GM12892 (cell line): ENCODE data around the gene FAM153A.
"Not testable (repeated sequence)": the region's sequence is repeated elsewhere in the genome, so short reads cannot be mapped to it uniquely, and the experiment has no call there.

Experiments used
- DNase-seq: peaks from one replicate; pipeline ENCODE4 v3.0.0; 2011; ENCODE audit not compliant: insufficient read length
- FAIRE-seq: peaks from 2 replicates; lab custom pipeline; 2011; peaks lifted over from hg19 to GRCh38; lab: Jason Lieb, UNC

The FAM153A gene

DNA sequence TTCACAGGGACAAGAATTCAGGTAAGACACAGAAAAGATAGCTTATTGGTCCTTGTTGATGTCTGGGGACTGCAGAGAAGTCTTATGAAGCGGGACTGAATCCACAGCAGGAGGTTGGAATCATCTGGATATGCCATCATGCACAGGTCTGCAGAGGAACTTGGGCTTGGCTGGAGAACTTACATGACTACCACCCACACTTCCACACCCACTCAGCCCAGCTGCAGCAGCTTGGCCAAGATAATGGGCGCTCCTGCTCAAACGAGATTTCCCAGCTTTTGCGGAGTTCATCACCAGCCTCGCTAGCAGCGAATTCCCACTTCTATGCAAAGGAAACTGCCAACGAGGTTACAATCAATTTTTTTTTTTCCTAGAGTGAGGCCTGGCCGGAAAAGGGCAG is 21.7 kb downstream of the FAM153A start:
- not testable (repeated sequence) for DNase-seq, FAIRE-seq

DNA sequence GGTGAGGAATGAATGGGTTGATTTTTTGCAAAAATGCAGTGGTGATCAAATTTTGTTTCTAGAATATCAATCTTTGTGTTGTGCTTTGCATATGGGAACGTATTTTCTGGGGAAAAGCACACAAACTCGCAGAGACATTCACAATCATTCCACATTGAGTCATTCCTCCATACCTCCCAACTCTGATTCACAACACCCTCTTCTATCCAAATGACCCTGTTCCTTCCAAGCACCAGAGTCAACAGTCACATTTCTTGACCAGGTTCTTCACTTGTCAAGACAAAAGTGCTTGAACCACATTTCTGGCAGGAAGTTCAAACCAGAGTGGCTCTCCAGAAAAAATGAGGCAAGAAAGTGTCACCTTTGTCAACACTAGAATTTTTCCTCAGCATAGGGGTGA is 35.3 kb downstream of the FAM153A start:
- not testable (repeated sequence) for DNase-seq

DNA sequence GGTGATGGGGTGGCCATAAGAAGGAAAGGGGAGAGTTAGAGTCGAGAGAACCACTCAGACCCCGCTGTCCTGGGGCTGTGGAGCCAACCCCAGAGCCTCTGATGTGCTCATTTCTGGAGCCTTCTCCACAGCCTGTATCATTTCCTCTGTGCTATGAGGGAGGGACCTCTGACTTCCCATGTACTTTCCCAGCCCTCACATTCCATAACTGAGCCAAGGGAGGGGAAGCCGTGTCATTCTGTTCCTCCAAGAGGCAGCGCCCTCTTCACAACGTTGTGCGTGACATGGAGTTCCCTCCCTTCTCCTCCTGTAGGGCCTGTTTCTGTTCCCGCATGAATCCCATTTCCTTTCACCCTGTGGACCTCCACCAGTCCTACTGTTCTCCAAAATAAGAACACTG is 57.8 kb downstream of the FAM153A start:
- FAIRE-seq: not testable (repeated sequence)

More for the DNA sequence above, 35.3 kb downstream of the FAM153A start:
- not testable (repeated sequence) for FAIRE-seq

DNA sequence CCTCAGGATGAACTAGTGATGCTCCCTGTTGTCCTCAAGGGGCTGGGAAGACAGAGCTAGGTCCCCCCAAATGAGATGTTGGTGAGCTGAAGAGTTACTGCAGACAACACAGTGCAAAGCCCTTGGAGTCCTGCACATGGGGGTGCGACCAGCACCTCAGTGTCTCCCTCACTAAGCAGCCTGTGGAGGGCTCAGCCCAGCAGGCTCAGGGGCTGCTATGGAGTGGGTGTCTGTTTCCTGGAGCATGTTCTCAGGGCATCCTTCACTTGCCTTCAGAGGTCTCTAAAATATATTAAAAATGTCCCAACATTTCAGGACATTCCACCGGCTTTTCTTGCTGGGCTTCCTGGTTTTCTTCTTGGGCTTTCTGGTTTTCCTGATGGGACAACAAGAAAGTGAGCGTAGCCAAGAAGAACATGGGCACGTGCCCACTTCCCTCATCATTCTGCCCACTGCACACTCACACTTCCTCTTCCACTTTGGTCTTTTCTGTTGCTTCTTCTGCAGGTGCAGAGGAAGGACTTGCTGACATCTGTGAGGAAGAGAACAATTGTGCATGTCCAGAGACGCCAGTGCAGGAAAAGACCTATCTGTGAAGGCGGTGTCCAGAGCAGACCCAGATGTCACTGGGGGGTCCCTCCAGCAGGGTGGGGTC is 58.7 kb downstream of the FAM153A start:
- DNase-seq, FAIRE-seq: not testable (repeated sequence)

More for the DNA sequence above, 57.8 kb downstream of the FAM153A start:
- not testable (repeated sequence) for DNase-seq

DNA sequence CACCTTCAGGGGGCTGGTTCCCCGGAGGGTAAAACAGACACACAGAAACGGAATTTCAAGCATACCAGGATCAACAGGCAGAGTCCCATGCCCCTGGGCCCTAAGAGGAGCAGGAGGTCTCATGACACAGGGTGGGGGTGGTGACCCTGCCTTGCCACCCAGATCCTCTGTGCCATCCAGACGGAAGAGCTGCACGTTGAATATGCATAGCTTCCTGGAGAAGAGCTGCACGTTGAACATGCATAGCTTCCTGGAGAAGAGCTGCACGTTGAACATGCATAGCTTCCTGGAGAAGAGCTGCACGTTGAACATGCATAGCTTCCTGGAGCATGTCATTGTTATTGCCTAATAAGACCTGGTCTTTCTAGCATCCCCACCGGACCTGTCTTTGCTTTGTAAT is 59.9 kb downstream of the FAM153A start:
- not testable (repeated sequence) for FAIRE-seq, DNase-seq

DNA sequence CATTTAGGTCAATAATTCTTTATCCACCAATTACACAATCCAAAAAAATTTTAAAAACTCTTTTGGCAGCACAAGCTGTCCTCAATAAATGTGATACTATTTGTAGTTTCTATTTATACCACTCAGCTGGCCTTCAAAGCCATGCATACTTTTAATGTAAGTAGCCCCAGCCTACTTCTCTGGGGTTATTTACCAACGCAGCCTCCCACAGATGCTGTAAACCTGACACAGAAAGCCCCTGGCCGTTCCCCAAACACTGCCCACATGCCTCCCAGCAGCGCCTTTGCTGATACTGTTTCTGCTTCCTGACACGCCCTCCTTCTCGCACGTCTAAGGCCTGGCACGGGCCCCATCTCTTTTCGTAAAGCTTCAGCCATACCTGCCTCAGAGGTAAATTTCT is 62.7 kb downstream of the FAM153A start:
- FAIRE-seq, DNase-seq: not testable (repeated sequence)

DNA sequence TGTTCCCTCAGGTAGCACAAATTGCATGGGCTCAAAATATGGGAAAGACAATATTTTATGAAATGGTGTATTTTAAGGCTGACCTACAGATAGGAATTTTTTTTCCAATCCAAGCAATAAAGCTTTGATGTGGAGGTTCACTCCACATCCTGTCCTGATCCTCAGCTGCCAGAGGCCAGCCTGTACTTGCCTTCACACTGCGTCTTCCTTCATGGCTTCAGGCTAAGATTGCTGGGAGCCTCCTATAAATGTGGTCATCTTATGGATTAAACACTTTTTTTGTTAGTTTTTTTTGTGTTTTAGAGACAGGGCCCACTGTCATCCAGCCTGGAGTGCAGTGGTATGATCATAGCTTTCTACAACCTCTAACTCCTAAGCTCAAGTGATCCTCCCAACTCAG is 67.3 kb downstream of the FAM153A start:
- FAIRE-seq, DNase-seq: not testable (repeated sequence)

DNA sequence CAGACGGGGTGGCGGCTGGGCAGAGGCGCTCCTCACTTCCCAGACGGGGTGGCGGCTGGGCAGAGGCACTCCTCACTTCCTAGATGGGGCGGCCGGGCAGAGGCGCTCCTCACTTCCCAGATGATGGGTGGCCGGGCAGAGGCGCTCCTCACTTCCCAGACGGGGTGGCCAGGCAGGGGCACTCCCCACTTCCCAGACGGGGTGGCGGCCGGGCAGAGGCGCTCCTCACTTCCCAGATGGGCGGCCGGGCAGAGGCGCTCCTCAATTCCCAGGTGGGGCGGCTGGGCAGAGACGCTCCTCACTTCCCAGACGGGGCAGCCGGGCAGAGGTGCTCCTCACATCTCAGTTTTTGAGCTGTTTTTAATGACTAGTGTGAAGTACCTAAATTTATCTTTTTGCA is 86.6 kb downstream of the FAM153A start:
- FAIRE-seq, DNase-seq: not testable (repeated sequence)

DNA sequence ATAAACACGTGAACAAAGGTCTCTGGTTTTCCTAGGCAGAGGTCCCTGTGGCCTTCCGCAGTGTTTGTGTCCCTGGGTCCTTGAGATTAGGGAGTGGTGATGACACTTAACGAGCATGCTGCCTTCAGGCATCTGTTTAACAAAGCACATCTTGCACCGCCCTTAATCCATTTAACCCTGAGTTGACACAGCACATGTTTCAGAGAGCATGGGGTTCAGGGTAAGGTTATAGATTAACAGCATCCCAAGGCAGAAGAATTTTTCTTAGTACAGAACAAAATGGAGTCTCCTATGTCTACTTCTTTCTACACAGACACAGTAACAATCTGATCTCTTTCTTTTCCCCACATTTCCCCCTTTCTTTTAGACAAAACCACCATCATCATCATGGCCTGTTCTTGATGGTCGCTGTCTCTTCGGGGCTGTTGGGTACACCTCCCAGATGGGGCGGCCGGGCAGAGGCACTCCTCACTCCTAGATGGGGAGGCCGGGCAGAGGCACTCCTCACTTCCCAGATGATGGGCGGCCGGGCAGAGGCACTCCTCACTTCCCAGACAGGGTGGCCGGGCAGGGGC is 87.3 kb downstream of the FAM153A start:
- not testable (repeated sequence) for FAIRE-seq, DNase-seq

DNA sequence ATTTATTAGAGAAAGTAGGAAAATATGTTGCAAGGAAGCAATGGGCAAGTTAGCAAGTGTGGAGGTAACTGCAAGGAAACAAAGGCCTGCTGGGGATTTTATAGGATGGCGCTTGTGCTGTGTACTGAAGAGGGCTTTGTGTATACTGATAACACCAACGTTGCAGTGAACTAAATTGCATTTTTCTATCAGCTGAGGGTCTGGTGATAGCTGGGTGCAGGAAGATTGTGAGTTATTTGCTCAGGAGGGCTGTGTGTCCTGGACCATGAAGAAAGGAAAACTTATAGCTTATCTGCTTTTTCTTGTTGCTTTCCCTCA is 88.2 kb downstream of the FAM153A start:
- not testable (repeated sequence) for FAIRE-seq, DNase-seq

DNA sequence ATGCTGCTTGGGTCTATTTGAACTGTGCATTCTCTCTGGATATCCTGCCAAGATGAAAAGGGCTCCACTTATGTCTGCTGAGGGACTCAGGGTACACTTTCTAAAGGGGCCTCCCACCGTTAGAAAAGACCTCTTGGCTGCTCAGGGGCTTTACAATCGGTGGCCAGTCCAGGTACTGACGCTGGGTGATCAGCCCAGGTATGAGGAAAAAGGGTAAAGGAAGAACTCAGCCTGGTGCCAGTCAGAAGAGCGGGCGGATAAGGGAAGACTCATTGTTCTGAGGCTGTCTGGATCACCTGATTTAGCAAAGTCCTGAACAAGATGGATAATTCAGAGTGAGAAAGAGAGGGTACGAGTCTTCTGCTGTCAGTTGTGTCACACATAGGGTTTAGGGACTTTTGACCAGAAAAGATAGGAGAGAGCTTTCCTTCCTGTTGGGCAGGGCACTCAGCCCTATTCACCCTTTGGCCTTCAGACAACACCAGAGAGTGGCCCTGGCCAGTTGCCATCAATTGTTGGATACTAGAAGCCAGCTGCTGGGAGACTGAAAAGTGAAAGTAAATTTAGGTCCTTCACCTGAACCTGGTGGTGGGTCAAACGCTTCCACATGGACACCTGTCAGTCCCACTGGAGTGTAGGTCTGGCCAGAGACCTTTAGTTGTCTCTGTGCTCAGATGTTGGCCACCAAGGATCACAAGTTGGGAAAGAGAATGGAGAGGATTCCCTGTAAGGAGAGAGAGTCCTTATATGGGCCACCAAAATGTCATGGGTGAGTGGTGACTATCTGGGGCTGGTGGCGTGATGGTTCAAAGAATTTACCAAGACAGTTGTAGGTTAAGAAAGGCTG is 88.8 kb downstream of the FAM153A start:
- not testable (repeated sequence) for FAIRE-seq, DNase-seq

DNA sequence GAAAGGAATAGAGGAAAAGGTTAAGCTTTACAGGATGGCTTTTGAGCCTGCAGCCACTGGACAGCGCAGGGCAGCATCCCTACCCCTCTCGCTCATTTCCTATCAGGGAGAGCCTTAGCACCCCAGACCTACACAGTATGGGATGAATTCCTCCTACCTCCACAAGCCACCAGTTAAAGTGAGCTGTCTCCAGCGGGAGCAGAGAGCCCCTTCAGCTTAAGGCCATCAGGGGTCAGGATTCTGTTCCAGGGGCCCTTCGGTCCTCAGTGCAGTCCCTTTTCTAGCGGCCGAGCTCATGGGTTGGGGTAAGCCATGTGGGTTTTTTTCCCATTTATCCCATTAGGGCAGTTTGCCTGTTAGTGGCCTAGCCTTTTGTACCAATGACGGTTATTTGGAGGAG is 89.7 kb downstream of the FAM153A start:
- not testable (repeated sequence) for DNase-seq, FAIRE-seq

DNA sequence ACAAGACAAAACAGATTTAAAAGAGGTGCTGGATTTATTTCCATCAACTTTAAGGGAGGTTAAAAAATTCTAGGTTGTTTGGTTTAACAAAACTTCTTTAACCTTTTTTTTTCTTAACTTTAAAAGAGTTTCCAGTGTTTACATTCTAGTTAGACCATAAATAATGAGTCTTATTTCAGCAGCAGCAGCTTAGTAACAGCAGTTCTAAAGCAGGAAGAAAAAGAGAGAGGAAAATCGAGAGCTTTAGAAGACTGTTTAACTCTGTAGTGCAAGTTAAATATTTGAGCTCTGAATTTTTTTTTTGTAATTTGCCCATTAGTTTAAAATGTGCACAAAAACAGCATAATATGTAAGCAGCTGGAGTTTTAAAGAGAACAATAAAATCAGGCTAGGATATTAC is 90.2 kb downstream of the FAM153A start:
- FAIRE-seq, DNase-seq: not testable (repeated sequence)

DNA sequence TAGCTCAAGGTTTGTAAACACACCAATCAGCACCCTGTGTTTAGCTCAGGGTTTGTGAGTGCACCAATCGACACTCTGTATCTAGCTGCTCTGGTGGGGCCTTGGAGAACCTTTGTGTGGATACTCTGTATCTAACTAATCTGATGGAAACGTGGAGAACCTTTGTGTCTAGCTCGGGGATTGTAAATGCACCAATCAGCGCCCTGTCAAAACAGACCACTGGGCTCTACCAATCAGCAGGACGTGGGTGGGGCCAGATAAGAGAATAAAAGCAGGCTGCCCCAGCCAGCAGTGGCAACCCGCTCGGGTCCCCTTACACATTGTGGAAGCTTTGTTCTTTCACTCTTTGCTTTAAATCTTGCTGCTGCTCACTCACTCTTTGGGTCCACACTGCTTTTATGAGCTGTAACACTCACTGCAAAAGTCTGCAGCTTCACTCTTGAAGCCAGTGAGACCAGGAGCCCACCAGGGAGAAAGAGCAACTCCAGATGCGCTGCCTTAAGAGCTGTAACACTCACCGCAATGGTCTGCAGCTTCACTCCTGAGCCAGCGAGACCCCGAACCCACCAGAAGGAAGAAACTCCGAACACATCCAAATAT is 93.6 kb downstream of the FAM153A start:
- DNase-seq: not testable (repeated sequence)

DNA sequence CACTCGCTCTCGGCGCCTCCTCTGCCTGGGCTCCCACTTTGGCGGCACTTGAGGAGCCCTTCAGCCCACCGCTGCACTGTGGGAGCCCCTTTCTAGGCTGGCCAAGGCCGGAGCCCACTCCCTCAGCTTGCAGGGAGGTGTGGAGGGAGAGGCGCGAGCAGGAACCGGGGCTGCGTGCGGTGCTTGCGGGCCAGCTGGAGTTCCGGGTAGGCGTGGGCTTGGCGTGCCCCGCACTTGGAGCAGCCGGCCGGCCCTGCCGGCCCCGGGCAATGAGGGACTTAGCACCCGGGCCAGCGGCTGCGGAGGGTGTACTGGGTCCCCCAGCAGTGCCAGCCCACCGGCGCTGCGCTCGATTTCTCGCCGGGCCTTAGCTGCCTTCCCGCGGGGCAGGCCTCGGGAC is 94.6 kb downstream of the FAM153A start:
- DNase-seq, FAIRE-seq: not testable (repeated sequence)

More for the DNA sequence above, 93.6 kb downstream of the FAM153A start:
- FAIRE-seq: not testable (repeated sequence)

DNA sequence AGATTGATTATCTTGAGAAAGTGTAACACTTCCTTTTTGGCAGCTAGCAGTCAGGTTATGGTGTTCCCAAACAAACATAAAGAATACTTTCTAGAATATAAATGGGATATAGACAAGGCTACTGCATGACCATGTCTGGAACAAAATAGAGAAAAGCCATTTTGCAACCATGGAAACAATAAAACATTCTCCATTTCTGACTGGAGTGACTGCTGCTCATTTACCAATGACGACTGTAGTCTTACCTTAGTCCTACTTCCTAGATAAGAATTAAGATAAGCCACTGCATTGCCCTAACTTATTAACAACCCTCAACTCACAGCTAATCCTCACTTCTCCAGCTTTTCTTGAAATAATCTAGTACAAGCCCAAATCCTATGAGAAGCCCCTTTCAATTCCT is 100.8 kb downstream of the FAM153A start:
- peak; percentile 77 for FAIRE-seq
- not testable (repeated sequence) for DNase-seq
